GM12892 (cell line): Measurements from ENCODE around the gene FBXL7.

Experiments
- POLR2A ChIP-seq: IDR thresholded peaks from 2 replicates; pipeline ENCODE4 v1.6.1; 2011; ENCODE audit warnings: low read depth, low read length, control low read depth
- POLR2AphosphoS5 ChIP-seq: IDR thresholded peaks from 2 replicates; pipeline ENCODE4 v1.6.1; 2011; ENCODE audit warnings: low read depth, low read length, control low read depth
- TAF1 ChIP-seq: IDR thresholded peaks from 2 replicates; pipeline ENCODE4 v1.6.1; 2011; ENCODE audit warnings: low read depth, mild to moderate bottlenecking, control low read depth, low read length, borderline replicate concordance

GRCh38 chr5:15502208-15502607 lies 2.2 kb downstream of the FBXL7 start:
- TF ChIP-seq POLR2A, result no peak
- TF ChIP-seq TAF1, result no peak
- TF ChIP-seq POLR2AphosphoS5, result no peak
